Inferior parietal cortex (tissue), 1 donor: ENCODE measurements around the gene RELB.
"Not testable (repeated sequence)": the region's sequence is repeated elsewhere in the genome, so short reads cannot be mapped to it uniquely, and the experiment has no call there.

Experiments
- DNase-seq: peaks from one replicate; pipeline ENCODE4 v3.0.0-alpha.2; 2016; ENCODE audit errors: extremely low spot score

The RELB gene, protein sequence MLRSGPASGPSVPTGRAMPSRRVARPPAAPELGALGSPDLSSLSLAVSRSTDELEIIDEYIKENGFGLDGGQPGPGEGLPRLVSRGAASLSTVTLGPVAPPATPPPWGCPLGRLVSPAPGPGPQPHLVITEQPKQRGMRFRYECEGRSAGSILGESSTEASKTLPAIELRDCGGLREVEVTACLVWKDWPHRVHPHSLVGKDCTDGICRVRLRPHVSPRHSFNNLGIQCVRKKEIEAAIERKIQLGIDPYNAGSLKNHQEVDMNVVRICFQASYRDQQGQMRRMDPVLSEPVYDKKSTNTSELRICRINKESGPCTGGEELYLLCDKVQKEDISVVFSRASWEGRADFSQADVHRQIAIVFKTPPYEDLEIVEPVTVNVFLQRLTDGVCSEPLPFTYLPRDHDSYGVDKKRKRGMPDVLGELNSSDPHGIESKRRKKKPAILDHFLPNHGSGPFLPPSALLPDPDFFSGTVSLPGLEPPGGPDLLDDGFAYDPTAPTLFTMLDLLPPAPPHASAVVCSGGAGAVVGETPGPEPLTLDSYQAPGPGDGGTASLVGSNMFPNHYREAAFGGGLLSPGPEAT

DNA sequence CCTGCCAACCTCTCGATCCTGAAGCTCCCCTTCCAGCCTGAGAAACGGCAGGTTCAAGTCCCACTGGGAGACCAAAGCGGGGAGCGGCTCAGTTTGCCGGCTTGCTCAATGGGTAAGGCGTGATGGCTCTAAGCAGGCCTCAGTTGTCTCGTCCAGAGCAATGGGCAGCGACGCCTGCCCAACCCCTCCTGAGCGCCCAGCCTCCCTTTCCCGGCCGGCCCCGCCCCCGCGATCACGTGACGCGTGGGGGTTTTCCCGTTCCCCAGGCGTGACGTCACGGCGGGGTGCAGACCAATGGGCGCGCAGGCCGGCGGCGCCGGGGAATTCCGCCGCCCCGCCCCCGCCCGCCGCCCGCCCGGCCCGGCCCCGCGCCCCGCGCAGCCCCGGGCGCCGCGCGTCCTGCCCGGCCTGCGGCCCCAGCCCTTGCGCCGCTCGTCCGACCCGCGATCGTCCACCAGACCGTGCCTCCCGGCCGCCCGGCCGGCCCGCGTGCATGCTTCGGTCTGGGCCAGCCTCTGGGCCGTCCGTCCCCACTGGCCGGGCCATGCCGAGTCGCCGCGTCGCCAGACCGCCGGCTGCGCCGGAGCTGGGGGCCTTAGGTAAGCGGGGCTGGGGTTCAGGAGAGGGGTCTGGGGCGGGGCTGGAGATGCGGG, at the start of gene RELB:
RELB (plus strand) TSS at position 378 of the 653 bp plus-strand sequence; CDS start at position 494, 116 bp downstream.
- peak; percentile 82 for DNase-seq

DNA sequence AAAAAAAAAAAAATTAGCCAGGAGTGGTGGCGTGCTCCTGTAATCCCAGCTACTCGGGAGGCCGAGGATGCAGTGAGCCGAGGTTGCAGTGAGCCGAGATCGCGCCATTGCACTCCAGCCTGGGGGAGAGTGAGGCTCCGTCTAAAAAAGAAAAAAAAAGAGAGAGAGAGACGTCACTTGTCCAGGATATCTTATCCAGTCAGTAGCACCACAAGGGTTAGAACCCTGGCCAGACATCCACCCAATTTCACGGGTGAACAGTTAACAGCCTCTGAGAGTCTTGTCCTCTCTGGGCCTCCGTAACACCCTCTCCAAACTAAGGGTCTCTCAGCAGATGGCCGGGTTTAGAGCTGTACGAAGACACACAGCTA, 47.0 kb upstream of the RELB start:
- no peak for DNase-seq

DNA sequence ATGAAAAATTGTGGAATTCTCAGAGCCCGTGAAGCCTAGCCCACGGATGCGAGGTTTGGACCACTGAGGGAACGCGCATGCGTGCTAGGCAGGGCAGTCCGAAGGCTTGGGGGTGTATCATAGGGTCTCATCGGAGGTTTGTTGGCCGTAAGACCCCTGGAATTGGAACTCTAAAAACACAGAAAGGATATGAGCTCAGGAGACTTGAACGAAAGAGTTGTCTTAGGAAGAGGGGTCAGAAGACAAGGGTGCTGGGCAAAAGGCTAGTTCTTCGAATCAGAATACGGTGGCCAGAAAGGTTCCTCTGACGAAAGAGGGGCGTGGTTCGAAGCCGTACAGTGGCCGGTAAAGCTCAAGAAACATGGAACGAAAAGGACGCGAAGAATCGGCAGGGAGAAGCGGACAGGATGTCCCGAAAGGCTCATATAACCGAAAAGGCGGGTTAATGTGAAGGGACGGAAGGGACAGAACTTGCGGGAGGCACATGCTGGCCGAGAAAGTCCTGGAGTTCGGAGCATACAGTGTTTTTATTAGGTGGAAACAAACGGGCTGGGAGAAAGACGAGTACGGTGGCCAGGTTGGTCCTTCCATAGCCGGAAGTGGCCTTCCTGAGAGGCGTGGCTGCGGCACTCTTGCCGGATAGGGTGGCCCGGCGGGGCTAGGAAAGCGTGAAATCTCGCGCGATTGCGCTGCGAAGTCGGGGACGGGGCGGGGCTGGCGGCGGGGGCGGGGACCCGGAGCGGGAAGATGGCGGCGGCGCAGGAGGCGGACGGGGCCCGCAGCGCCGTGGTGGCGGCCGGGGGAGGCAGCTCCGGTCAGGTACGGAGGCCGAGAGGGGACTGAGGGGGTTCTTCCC, 46.4 kb upstream of the RELB start, which contains the start of gene CLPTM1:
CLPTM1 (plus strand) TSS at position 732 of the 856 bp plus-strand sequence; CDS start at position 748, 16 bp downstream.
- peak; percentile 96 for DNase-seq

DNA sequence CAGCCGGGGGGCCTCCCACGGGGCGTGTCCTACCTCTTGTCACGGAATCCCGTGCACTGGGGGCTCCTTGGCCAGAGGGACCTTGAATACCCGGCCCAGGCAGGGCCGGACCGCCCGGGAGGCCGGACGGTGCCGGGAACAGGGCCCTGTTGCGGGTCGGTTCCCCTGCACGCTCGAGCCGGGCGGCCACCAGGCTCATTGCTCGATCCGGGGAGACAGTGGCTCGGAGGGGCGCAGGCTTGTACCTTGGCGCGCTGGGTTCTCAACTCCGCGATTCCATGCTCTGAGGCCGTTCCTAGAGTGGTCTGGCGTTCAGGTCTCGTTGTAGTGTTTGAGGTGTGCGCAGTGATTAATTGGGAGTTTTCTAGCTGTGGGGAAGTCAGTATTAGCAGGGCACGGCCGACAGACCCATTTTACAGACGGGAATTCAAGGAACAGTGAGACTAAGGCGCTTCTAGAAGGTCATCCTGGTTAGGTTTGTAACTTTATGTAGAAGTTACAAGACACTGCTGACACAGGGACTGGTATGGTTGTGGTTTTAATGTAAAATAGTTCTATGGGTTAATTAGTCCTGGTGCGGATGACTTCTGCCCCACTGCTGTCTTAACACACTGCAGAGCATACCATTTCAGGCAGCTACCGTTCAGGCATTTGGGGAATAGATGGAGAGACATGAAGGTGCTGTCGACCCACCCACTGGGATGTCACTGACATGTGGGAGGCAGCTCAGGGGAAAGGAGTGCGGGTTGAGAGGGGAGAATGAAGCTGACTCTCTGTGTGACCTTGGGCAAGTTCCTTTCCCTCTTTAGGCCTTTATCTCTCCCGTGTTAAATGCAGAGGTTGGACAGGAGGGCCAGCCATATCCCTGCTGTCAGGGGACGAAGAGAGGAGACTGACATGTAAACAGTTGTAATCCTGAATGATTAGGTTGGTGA, 45.5 kb upstream of the RELB start:
- DNase-seq, result no peak

DNA sequence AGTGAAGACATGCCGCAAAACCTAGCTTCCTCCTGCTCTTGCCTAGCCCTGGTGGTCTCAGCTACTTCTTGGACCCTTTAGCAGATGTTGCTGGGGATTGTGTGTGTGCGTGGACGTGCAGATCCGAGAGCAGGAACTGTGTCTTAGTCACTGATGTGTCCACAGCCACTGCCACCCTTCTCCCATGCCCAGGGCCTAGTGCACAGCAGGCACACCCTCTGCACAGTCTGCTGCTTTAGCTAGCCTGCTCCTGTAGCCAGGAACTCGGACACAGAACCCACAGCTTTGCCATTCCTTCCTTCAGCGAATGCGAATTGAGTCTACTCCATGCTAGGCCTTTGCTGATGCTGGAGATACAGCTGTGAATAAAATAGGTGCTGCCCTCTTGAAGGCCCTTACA, 43.7 kb upstream of the RELB start:
- DNase-seq, result no peak

DNA sequence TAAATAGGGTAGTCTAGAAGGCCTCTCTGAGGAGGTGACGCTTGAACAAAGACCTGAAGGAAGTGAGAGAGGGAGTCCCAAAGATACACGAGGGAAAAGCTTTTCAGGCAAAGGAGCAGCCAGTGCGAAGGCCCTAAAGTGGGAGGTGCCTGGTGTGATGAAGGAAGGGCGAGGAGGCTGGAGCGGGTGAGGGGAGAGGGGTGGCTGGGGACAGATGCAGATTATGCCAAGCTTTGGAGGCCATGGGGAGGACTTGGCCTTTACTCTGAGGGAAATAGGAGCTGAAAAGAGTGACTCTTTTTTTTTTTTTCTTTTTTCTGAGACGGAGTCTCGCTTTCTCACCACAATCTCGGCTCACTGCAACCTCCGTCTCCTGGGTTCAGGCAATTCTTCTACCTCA, 43.2 kb upstream of the RELB start:
- DNase-seq, result no peak

DNA sequence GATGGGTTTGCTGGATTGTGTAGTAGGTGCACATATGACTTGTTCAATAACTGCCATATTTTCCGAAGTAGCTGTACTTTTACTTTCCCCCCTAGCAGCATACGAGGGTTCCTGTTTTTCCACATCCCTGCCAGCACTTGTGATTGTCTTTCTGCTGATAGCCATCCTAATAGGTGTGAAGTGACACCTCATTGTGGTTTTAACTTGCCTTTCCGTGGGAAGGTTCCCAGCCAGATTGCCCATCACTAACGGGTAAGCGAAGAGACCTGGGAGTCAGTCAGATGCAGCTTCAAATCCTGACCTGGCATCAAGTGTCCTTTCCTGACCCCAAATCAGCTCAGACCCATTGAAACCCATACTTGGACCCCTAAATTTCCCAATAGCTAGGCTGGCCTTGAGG, 41.6 kb upstream of the RELB start:
- DNase-seq, result no peak

DNA sequence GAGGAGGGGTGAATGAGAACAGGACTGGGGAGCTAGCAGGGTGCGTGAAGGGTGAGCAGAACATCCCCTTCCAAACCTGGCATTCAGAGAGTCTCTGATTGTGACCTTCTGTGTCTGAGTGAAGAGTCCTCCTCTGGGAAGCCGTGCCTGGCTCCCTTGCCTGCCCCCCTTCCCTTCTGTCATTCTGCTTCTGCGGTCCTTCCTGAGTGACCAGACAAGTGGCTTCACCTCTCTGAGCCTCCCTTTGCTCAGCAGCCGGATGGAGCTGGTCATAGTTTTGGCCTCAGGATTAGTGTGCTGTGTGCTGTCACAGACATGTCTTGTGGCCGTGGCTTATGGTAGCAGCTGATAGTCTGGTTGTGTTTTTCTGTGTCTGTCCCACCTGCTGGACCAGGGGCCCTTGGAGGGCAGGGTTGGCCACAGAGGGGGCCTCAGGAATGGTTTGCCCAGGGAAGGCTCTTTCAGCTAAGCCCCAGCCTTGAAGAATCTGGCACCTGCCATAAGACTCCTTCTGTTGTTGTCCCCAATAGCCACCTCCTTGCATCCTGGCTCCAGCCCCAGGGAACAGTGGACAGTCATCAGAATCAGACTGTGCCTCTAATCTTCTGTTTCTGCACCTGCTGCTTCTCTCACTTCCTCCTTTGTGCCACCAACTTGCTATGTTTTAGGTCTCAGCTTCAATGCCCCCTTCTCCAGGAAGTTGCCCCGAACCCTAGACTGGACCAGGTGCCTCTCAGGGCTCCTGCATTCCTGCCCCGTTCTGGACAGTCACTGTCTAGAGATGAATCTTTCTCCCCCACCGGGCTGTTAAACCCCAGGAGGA, 40.1 kb upstream of the RELB start:
- no peak for DNase-seq

DNA sequence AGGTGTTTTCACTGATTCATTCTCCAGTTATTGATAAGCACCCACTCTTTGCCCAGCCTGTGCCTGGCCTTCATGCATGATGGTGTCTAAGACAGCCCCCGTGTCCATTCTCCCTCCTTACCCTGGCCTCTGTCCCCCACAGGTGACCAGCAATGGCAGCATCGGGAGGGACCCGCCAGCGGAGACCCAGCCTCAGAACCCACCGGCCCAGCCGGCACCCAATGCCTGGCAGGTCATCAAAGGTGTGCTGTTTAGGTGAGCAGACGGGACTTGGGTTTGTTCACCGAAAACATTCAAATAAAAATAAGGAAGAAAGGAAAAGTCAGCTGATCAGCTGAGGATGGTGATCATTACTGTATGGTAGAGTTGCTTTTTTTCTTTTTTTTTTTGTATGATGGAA, 39.4 kb upstream of the RELB start:
- no peak for DNase-seq

DNA sequence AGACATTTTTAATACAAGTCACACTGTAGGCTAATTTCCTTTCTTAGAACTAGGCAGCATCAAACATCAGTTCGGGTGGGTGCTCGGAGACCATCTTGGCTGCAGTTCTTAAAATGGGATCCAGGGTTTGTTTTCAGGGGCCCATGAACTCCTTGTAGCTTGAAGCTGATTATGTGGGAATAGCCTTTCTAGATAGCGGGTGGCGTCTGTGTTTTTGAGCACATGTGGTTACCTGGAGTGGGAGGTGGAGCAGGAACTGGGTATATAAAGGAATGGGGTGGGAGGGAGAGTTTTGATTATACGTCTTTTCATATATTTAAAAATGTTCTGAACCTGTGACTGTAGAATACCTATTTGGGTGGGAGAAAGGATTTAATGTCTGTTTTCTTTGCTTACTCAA, 33.1 kb upstream of the RELB start:
- DNase-seq, result peak; percentile 11

DNA sequence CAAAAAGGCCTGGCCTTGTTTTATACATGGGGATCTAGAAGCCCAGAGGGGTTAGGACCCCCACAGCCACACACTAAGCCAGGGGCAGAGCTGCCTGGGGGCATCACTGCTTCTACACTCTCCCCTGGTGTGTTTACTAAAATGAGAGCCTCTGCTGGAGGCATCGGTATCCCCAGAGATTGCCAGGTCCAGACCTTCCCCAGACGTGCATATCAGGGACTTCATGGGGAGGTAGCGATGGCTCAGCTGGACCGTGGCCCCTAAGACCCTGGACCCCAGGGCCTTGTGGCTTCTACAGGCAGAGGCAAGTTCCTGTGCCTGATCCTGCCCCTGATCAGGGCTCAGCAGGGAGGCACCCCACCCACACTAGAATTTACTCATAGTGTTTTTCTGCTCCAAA, 32.6 kb upstream of the RELB start:
- DNase-seq, result no peak

DNA sequence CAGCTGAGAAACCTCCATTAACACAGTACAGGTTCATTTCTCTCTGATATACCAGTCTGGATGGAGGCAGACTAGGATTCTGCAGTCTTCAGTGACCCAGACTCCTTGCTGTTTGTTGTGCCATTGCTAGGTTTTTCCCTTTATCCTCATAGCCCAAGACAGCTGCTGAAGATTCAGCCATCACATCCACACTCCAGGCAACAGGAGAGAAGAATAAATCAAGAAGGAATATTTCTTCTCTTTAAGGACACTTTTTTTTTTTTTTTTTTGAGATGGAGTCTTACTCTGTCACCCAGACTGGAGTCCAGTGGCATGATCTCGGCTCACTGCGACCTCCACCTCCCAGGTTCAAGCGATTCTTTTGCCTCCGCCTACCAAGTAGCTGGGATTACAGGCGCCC, 31.8 kb upstream of the RELB start:
- DNase-seq, result no peak

DNA sequence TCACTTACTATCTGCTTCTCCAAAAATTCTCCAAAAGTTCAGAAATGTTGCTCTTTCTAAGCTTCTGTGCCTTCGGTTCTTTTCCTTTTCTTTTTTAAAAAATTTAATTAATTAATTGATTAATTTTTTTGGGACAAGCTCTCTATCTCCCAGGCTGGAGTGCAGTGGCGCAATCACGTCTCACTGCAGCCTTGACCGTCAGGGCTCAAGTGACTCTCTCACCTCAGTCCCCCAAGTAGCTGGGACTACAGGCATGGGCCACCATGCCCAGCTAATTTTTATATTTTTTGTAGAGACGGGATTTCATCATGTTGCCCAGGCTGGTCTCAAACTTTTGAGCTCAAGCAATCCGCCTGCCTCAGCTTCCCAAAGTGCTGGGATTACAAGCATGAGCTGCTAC, 29.8 kb upstream of the RELB start:
- DNase-seq, result not testable (repeated sequence)

DNA sequence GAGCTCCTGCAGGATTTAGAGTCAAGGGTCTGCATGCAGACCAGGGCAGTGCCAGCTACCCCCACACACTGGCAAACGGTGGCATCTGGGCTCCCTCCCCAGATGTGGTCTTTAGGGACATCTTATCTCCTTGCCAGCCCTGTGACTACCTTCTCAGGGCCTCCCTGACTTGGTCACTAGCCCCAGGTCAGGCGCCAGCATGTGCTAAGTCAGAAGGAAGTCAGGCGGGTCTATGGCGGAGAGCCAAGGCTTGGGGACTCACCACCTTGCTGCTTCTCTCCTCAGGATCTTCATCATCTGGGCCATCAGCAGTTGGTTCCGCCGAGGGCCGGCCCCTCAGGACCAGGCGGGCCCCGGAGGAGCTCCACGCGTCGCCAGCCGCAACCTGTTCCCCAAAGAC, 28.5 kb upstream of the RELB start:
- DNase-seq, result no peak

DNA sequence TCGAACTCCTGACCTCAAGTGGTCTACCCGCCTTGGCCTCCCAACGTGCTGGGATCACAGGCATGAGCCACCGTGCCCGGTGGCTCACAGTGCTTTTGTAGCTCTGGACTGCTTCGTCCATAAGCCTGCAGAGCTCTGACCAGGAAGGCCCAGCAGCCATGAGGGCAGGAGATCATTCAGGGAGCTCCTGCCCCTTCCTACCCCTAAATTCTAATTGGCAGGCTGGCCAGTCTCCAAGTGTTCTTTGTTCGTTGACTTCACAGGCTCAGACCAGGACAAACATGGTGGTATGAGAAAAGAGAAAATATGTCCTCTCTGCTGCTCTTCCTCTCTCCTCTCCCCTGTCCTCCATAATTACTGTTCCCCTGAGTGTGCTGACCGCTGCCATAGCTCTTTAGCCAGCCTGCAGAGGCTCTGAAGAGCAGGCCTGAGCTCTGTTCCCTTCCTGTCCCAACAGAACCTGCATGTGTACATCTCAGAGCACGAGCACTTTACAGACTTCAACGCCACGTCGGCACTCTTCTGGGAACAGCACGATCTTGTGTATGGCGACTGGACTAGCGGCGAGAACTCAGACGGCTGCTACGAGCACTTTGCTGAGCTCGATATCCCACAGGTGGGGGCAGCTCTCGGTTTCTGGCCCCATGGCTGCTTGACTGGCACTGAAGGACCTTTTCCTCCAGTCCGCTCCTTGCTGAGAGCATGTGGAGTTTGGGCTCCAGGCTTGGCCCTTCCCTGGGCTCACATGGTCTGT, 27.1 kb upstream of the RELB start:
- no peak for DNase-seq

DNA sequence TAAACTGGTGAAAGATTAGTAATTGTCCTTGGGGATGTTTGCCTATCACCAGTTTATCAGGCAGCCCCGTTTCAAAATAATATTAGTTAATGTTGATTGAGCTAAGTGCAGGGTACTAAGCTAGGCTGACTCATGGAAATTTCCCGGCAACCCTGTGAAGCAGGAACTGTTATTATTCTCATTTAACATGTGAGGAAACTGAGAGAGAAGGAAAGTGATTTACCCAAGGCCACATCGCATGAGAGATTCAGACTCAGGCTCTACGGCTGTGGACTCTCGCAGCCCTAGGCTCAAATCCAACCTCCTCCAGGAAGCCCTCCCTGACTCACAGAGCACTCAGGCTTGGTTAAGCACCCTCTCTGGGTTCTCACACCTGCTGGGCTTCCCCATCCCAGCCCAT, 26.4 kb upstream of the RELB start:
- DNase-seq, result no peak

DNA sequence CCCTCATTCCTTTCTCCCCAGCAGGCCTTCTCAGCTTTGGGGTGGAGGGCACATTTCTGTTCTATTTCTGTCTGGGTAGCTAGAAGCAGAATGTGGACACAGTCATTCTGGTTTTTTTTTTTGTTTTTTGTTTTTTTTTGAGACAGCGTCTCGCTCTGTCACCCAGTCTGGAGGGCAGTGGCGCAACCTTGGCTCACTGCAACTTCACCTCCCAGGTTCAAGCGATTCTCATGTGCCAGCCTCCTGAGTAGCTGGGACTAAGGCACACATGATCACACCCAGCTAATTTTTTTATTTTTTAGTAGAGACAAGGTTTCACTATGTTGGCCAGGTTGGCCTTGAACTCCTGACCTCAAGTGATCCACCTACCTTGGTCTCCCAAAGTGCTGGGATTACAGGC, 25.8 kb upstream of the RELB start:
- DNase-seq, result no peak

DNA sequence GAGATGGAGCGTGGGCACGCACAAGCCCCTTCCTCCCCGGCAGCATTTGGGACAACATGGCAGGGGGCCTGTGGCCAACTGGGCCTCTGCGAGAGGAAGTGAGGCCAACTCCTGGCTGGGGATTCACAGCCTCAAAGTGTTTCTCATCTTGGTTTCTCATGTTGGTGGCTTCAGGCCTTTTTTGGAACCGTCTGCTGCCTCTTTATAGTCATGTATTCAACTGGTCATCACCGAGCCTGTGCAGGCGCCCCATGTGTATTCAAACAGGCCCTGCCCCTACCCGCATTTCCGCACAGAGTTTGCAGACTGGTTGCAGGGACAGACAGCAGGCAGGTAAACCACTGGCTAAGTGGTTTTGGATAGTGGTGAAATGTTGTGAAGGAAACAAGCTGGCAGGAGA, 17.3 kb upstream of the RELB start:
- DNase-seq, result no peak

DNA sequence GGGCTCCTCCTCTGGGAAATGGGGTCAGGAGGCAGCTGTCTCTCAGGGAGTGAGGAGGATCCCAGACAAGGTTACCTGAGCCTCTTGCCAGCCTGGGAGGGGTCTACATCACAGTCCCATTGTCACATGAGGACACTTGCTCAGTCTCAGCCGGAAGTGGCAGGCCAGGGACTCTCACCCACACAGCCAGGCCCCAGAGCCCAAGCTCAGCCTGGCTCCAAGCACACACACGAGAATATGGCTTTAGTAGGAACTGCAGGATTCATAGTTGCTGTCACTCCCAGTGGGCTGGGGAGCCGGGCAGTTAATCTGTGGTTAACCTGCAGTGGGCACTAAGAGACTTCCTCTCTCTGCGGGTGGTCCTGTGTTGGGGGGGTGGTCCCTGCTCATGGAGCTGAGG, 15.8 kb upstream of the RELB start:
- DNase-seq, result no peak
